ENCODE results near the gene DCBLD1.

DCBLD1 gene

DNA sequence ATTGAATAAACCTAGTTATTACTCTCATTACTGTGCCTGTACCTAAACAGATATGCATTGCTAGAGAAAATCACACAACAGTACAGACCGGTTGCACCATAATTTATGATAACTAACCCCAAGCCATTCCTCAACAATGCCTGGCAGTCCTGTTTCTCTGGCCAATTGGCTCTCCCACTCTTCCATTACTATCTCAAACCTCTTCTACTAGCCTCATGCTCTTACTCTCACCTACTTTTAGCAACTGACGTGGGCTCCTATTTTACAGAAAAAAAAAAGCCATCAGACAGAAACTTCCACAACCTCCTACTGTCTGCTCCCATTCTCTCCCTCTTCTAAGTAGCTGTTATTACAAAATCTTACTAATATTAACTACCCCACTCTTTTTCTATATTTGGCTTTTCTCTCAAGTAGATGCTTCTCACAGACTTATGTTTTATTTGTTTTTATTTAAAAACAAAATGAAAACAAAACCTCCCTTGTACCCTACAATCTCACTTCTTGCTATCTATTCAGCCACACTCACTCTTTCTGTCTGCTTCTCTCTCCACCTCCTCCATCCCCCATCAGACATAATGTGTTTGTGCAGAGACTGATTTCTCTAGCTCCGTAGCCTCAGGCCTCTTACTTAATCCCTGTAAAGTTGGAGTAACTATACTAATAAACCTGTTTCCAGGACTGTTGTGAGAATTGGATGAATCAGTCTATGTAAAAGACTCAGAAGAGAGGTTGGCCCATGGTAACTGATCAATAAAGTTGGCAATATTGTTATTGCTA is 110.7 kb downstream of the DCBLD1 start:
- Mint-ChIP-seq H3K27ac (no peak overlapping the region), H3K9me3 (peaks cover 26% of the 10 kb centered on the region), H3K36me3 (ENCODE audit: low read depth) (peaks cover 30% of the 10 kb centered on the region), H3K27me3 (ENCODE audit: low read depth) (no peaks in the 10 kb centered on the region), H3K4me3 (no peak overlapping the region), H3K4me1 (no peaks in the 10 kb centered on the region)
- no peak for TF ChIP-seq CTCF (IDR thresholded peaks at IDR 0.05; ENCODE audit: unreplicated experiment in 3 of 3)

DNA sequence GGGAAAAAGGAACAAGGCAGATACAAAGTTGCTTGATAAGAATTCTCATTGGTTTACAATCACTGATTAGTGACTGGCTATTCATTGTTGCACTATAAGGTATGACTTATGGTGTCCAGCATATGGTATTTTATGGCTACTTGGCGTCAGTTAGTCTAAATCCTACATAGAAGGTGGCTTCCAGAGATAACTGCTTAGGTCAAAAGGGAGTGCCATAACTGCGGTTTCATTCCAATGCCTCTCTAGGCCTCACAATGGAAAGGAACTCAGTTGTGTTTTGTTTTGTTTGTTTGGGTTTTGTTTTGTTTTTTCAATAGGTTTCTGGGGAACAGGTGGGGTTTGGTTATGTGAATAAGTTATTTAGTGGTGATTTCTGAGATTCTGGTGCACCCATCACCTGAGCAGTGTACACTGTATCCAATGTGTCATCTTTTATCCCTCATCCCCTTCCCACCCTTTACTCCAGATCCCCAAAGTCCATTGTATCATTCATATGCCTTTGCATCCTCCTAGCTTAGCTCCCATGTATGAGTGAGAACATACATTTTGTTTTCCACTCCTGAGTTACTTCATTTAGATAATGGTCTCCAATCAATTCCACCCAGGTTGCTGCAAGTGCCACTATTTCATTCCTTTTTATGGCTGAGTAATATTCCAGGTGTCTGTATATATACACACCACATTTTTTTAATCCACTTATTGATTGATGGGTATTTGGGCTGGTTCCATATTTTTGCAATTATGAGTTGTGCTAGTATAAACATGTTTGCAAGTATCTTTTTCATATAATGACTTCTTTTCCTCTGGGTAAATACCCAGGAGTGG is 112.8 kb downstream of the DCBLD1 start:
- Mint-ChIP-seq H3K27me3 (ENCODE audit: low read depth) (no peaks in the 10 kb centered on the region), H3K9me3 (peaks cover 23% of the 10 kb centered on the region), H3K4me1 (peaks cover 15% of the 10 kb centered on the region), H3K36me3 (ENCODE audit: low read depth) (peaks cover 26% of the 10 kb centered on the region), H3K4me3 (no peak overlapping the region), H3K27ac (no peak overlapping the region)
- no peak for TF ChIP-seq CTCF (IDR thresholded peaks at IDR 0.05; ENCODE audit: unreplicated experiment in 3 of 3)

GRCh38 chr6:117597755-117598154 is 115.3 kb downstream of the DCBLD1 start:
- H3K4me3 Mint-ChIP-seq, result no peak overlapping the region
- peaks cover 16% of the 10 kb centered on the region for H3K36me3 Mint-ChIP-seq (ENCODE audit: low read depth)
- H3K27ac Mint-ChIP-seq, result no peak overlapping the region
- H3K9me3 Mint-ChIP-seq, result peaks cover 19% of the 10 kb centered on the region
- no peaks in the 10 kb centered on the region for H3K27me3 Mint-ChIP-seq (ENCODE audit: low read depth)
- H3K4me1 Mint-ChIP-seq, result peaks cover 26% of the 10 kb centered on the region
- no peak for TF ChIP-seq CTCF (IDR thresholded peaks at IDR 0.05; ENCODE audit: unreplicated experiment in 3 of 3)

Data from nephron (organoid).